Activated T-helper 1 cell treated with Interleukin-2 at 50 U/mL for 16 hours (primary cell): ENCODE results near the gene PICK1.
"Not testable (repeated sequence)": the region's sequence is repeated elsewhere in the genome, so short reads cannot be mapped to it uniquely, and the experiment has no call there.

Source experiments
- DNase-seq: peaks from one replicate; pipeline ENCODE4 v3.0.0-alpha.2; 2020; ENCODE audit warnings: low read depth

Gene PICK1

GRCh38 chr22:38115423-38116205 lies 58.4 kb downstream of the PICK1 start:
- DNase-seq: no peak

- DNase-seq: not testable (repeated sequence)
Observed at GRCh38 chr22:38117556-38117955, 60.4 kb downstream of the PICK1 start.

- no peak for DNase-seq
Observed at GRCh38 chr22:38118182-38118581, 61.0 kb downstream of the PICK1 start.

- not testable (repeated sequence) for DNase-seq
Observed at GRCh38 chr22:38118747-38119146, 61.5 kb downstream of the PICK1 start.

GRCh38 chr22:38120359-38121110 lies 63.3 kb downstream of the PICK1 start:
- DNase-seq: no peak

GRCh38 chr22:38122616-38123015 lies 65.4 kb downstream of the PICK1 start:
- DNase-seq: no peak

- DNase-seq: no peak
Observed at GRCh38 chr22:38124236-38124974, 67.2 kb downstream of the PICK1 start.

GRCh38 chr22:38125038-38125610 lies 67.9 kb downstream of the PICK1 start:
- no peak for DNase-seq
